ENCODE data around the gene ELMOD2.
"Not testable (repeated sequence)": the region's sequence is repeated elsewhere in the genome, so short reads cannot be mapped to it uniquely, and the experiment has no call there.

DNA sequence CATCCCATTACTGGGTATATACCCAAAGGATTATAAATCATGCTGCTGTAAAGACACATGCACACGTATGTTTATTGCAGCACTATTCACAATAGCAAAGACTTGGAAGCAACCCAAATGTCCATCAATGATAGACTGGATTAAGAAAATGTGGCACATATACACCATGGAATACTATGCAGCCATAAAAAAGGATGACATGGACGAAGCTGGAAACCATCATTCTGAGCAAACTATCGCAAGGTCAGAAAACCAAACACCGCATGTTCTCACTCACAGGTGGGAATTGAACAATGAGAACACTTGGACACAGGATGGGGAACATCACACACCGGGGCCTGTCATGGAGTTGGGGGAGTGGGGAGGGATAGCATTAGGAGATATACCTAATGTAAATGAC is 10.2 kb upstream of the ELMOD2 start:
- TF ChIP-seq POLR2A (IDR thresholded peaks at IDR 0.05) = not testable (repeated sequence)
- TF ChIP-seq, protein P1, sequence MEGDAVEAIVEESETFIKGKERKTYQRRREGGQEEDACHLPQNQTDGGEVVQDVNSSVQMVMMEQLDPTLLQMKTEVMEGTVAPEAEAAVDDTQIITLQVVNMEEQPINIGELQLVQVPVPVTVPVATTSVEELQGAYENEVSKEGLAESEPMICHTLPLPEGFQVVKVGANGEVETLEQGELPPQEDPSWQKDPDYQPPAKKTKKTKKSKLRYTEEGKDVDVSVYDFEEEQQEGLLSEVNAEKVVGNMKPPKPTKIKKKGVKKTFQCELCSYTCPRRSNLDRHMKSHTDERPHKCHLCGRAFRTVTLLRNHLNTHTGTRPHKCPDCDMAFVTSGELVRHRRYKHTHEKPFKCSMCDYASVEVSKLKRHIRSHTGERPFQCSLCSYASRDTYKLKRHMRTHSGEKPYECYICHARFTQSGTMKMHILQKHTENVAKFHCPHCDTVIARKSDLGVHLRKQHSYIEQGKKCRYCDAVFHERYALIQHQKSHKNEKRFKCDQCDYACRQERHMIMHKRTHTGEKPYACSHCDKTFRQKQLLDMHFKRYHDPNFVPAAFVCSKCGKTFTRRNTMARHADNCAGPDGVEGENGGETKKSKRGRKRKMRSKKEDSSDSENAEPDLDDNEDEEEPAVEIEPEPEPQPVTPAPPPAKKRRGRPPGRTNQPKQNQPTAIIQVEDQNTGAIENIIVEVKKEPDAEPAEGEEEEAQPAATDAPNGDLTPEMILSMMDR (IDR thresholded peaks at IDR 0.05 in 4 of 5, conservative IDR thresholded peaks at IDR 0.05 in 1 of 5) = not testable (repeated sequence)

Measured in gastrocnemius medialis (tissue), 4 donors.